ENCODE results near the gene FUCA2.

The FUCA2 gene

GRCh38 chr6:143510991-143511891 lies at the start of gene FUCA2:
TSS of gene FUCA2 (minus strand) at chr6:143511720. CDS start at chr6:143511634, 86 bp downstream.
- peak; percentile 54 for DNase-seq (ENCODE audit: low spot score)

DNA sequence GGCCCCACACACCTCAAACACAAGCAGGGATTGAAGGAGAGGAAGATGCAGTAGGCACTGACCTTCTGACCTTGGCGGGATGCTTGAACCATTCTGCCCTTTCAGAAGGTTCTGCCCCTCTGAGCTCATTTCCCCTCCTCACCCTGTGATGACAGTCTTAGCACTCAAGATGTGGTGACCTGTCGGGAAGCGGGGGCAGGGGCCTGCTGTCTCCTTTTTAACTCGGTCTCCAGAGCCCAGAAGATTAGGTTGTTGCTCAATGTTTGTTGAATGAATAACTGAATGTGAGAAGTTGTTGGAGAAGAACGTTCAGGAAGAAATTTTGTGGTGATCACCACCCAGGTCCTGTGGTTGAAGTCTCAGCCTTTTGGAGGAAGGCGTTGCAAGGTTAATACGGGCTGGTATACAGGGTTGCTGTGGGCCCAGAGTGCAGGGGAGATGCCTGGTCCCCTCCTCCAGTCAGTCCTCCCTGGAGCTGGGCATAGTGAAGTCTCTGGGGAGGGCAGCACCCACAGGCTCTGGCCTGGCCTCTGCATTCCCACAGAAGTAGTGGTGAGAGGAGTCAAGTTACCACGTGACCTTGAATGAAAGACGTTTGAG lies 49.7 kb upstream of the FUCA2 start:
- no peak for DNase-seq (ENCODE audit: low spot score)

GRCh38 chr6:143559051-143559660 lies 47.6 kb upstream of the FUCA2 start:
- DNase-seq (ENCODE audit: low spot score): no peak

- DNase-seq (ENCODE audit: low spot score): no peak
Measured at GRCh38 chr6:143556529-143556928, 45.0 kb upstream of the FUCA2 start.

DNA sequence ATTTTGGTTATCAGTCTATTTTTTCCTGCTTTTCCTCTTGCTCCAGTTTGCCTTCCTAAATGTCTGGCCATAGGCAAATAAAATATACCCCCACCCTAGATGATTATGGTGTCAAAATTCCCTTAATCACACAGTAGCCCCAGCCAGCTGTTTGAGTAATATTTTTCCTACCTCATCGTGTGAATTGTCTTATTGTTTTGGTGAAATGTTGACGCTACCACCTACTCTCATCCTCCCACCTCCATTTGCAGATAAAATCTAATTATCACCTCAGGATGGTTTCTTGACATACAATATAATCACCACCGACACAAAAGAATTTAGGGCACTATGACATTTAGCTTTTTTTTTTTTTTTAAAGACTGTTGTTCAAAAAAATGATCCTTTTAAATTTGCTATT lies 44.1 kb upstream of the FUCA2 start:
- no peak for DNase-seq (ENCODE audit: low spot score)

DNA sequence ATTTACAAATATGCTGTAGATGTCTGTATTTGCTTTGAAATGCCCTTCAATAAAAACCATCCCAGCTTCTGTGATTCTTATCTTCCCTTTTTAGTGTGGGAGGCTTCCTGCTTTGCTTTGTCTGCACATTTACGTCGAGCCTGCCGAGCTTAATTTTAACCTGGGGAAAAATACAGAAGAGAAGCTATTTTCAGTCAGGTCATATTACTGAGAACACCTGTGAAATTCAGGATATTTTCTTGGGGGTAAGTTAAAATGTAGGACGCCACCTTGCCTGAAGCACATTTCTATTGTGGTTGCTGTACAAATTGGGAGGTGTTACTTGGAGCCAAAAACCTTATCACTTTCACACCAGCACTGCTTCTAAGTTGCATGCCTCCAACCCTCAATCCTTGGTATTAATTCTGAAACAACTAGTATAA lies 43.6 kb upstream of the FUCA2 start:
- no peak for DNase-seq (ENCODE audit: low spot score)

GRCh38 chr6:143553337-143553736 lies 41.8 kb upstream of the FUCA2 start:
- DNase-seq (ENCODE audit: low spot score): no peak

DNA sequence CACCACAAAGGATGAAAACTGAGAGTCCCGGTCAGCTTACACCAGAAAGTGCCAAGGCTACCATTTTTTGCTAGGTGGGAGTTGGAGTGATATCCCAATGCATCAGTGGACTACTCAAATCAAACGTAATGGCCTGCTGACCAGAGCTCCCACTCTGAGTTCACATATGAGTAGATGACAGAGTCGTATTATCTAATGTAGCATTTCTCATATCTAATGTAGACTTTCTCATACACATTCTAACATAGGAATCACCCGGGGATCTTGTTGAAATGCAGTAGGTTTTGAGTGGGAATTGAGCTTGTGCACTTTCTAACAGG lies 38.4 kb upstream of the FUCA2 start:
- DNase-seq (ENCODE audit: low spot score): no peak

GRCh38 chr6:143549221-143549948 lies 37.9 kb upstream of the FUCA2 start:
- DNase-seq (ENCODE audit: low spot score): no peak

DNA sequence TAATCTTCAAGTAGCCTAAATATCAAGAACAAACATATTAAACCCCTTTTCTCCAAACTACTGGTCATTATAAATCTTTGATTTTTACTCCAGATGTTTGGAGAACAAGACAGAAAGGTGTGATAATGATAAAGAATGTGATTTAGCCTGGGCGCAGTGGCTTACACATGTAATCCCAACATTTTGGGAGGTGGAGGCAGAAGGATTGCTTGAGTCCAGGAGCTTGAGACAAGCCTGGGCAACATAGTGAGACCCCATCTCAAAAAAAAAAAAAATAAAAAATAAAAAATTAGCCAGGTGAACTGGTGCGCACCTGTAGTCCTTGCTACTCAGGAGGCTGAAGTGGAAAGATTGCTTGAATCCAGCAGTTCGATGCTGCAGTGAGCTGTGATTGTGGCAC lies 35.1 kb upstream of the FUCA2 start:
- no peak for DNase-seq (ENCODE audit: low spot score)

DNA sequence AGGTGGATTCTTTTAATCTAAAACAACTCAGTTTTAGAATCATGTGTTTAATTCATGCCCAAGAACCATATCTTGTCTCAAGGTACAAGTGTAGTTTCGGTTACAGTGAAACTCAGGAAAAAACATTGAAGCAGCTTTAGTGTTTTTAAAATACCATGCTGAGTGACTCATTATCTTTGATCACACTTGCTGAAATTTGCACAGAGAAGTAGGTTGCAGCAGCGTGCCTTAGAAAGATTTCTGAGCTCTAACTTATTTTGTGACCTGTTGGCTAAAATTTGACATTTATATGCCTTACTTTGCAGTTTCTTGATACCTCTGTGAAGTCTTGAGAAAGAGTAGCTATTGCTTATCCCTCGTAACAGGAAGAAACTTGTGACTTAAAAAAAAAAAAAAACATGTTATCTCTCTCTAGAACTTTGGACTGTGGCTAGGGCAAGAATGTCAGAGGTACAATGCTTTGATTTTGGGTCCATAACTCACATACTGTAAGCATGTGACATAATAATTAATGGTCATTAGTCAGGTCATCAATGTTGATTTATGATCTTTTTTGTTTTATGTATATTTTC lies 34.5 kb upstream of the FUCA2 start:
- DNase-seq (ENCODE audit: low spot score): peak; percentile 13

- DNase-seq (ENCODE audit: low spot score): no peak
Measured at GRCh38 chr6:143545165-143545564, 33.6 kb upstream of the FUCA2 start.

DNA sequence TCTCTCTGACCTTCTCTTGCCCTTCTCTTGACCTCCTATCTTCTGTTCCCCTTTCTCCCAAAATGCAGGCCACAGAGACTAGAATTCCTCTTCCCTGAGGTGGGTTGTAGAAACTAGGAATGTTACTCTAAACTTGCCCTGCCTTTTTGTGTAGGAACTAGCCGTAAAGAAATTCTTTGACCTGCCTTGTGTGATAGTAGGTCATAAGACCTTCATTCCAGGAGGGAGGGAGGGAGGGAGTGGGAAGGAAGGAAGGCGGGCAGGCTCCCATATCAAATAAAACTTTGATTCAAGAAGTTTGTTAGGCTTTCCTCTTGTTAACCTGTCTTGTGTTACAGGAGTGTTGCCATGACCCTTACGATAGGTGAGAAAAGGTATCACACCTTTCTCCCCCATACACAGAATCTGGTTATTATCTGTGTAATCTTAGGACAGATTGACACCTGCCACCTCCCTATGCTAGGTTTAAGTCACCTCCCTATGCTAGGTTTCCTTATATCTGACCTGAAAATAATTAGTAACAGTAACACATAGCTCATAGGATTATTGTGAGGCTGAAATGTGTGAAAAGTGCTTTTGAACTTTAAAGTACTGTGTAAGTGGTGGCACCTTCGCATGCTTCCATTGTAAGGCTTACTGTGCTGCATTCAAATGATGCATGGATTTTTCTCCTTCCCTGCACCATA lies 32.6 kb upstream of the FUCA2 start:
- no peak for DNase-seq (ENCODE audit: low spot score)

DNA sequence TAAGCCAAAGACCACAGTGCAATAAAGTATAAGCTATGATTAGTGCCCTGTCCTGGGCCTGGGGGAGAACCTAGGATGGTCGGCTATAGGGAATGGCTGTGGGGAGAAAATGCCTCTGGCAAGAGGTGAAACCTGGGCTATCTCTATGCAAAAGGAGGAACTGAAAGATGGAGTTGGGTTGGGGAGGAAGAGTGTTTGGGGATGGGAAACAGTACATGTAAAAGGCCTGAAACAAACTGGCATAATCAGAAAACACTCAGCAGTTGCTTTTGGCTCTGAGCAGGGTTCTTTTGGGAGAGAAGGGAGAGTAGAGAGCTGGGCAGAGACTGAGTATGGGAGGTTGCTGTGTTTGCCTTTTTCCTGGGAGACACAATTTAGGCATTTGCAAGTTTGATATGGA lies 31.9 kb upstream of the FUCA2 start:
- DNase-seq (ENCODE audit: low spot score): no peak

DNA sequence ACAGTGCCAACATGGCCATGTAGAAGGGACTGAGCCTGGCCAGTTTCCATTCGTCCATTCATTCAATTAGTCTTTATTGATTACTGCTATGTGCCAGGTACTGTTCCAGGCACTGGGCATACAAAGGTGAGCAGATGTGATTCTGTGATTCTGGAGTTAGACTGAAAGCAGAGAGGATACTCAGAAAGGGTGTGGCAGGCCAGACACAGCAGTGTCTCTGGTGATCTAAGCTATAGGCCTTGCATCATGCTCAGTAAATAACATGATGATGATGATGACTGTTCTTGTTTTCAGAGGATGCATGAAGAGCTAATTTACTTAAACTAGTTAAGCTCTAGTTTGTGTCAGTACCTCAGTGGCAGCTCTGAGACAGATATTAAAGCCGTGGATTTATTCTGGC lies 31.4 kb upstream of the FUCA2 start:
- DNase-seq (ENCODE audit: low spot score): no peak

GRCh38 chr6:143540192-143540591 lies 28.7 kb upstream of the FUCA2 start:
- no peak for DNase-seq (ENCODE audit: low spot score)

DNA sequence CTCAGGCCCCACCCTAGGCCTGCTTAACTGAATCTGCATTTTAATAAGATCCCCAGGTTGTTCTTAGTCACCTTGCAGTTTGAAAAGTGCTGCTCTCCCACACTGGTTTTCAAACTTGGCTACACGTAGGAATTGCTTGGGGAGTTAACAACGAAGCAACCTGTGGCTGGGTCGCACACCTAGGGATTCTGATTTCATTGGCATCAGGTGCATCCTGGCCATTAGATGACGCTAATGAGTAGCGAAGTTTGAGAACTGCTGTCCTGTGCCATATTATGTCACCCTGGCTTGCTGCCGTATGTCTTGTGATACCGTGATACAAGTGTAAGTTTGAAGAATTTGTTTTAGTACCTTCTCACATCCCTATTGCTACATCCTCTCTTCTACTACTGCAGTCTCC lies 28.2 kb upstream of the FUCA2 start:
- DNase-seq (ENCODE audit: low spot score): no peak

- DNase-seq (ENCODE audit: low spot score): no peak
Measured at GRCh38 chr6:143539106-143539505, 27.6 kb upstream of the FUCA2 start.

DNA sequence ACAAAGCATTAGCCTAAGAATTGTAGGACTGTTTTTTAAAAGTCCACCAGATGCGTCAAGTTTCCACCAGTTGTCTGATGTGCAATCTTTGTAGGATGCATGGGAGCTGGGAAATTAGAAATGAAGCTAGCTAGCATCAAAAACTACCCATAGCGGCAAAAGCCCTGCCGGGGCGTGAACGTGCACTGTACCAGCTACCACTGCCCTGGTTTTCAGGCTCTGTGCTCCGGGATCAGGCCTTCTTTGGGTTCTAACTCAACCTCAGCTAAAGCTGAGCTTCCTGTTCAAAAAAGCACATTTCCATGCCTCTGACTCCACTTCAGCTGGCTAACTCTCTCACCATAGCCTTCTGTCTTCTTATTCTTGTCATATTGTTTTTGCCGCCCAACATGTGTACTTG lies 26.9 kb upstream of the FUCA2 start:
- DNase-seq (ENCODE audit: low spot score): no peak

- no peak for DNase-seq (ENCODE audit: low spot score)
Measured at GRCh38 chr6:143536866-143537691, 25.6 kb upstream of the FUCA2 start.

DNA sequence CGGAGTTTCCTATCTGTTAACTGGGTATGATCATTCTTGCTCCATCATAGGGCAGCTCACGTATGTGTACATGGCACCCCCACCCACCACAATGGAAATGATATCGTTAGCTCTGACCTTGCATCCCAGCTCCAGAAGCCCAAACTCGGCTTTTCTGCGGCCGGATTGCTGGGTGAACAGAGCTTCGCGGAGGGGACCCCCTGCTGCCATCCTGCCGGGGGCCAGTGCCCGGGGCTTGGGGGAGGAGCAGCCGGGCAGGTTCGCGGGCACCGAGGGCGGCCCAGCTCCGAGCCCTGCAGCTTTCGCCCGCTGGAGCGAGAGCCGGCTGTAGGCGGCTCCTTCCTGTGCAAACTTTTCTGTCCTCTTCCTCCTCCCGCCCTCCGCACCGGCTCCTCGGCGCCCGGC lies 24.9 kb upstream of the FUCA2 start:
- no peak for DNase-seq (ENCODE audit: low spot score)

Measured in hematopoietic multipotent progenitor cell treated with erythropoietin and hydrocortisone succinate and interleukin-3 and kit ligand, for 17 days (in vitro differentiated cells).